ENCODE results near the gene MAPK8IP3.

The MAPK8IP3 gene

DNA sequence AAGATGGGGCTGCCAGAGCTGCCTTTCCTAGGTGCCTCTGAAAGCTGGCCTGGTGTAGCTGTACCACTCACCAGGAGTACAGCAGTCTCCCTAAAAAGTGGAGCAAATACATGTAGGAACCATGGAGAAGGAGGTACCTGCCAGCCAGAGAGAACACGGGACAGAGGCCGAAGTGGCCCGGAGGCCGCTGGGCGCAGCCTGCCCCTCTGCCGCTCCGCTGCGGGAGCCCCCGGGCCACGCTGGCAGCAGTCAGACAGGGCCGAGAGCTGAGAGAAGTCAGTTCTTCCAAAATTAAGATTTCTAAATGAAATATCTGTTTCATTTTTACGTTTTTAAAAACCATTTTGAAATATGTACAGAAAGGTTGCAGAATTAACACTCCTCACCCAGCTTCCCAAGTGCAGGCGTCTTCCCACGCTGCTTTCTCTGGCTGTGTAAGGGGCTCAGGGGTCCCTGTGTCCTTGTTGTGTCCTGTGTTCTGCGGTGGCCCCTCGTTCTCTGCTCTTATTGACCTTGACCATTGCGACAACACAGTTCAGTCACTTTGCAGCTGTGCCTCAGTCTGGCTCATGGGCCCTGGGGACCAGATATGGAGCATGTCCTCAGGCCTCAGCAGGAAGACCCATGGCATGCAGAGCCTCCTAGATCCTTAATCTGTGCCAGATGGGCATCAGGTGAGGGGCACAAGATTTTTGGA, 5.0 kb downstream of the MAPK8IP3 start:
- Histone ChIP-seq H3K9me3 (replicated peaks in 1 of 2; ENCODE audit: control insufficient read depth in 2 of 2, insufficient read depth in 1 of 2, low read depth in 1 of 2, low read length in 2 of 2) (no peaks in the 10 kb centered on the region), H4K91ac (ENCODE audit: low read depth, low read length, poor library complexity) (no peak overlapping the region), H2BK5ac (ENCODE audit: low read length) (peak overlapping the region; percentile 24), H3K4me1 (ENCODE audit: control insufficient read depth in 2 of 2, insufficient read depth in 1 of 2, low read depth in 1 of 2, low read length in 2 of 2) (peaks cover 5 to 12% of the 10 kb centered on the region in 2 donors), H4K8ac (ENCODE audit: low read depth, low read length) (no peak overlapping the region), H2BK120ac (ENCODE audit: low read depth, low read length) (no peak overlapping the region), H3K27me3 (ENCODE audit: control insufficient read depth in 3 of 3, insufficient read depth in 3 of 3, low read depth in 1 of 3, low read length in 3 of 3) (no peaks in the 10 kb centered on the region), H3K14ac (ENCODE audit: low read length) (no peak overlapping the region), H3K18ac (ENCODE audit: low read length) (no peak overlapping the region), H2BK15ac (ENCODE audit: low read length) (no peak overlapping the region), H3K4ac (ENCODE audit: low read length) (no peak overlapping the region), H3K27ac (replicated peaks; ENCODE audit: low read length) (no peak overlapping the region), H3K36me3 (replicated peaks in 1 of 2; ENCODE audit: control insufficient read depth in 2 of 2, insufficient read depth in 2 of 2, low read length in 2 of 2) (peaks cover 2 to 23% of the 10 kb centered on the region in 2 donors), H2AK5ac (ENCODE audit: low read depth, low read length) (no peak overlapping the region), H2AFZ (ENCODE audit: low read length) (no peak overlapping the region), H3K23ac (ENCODE audit: low read depth, low read length, poor library complexity) (no peak overlapping the region), H3K79me1 (ENCODE audit: low read depth, low read length) (peaks cover 24% of the 10 kb centered on the region), H2BK12ac (ENCODE audit: low read length) (no peak overlapping the region), H3K9ac (ENCODE audit: low read depth, low read length, poor library complexity) (peak overlapping the region; percentile 37), H3K4me3 (ENCODE audit: low read length in 2 of 2) (no peak overlapping the region), H3K4me2 (ENCODE audit: insufficient read depth, low read length, poor library complexity, severe bottlenecking) (no peak overlapping the region)
- no peak for DNase-seq (ENCODE audit: low spot score)
- WGBS, 2 donors (ENCODE audit: extremely low coverage in 2 of 2, insufficient read length in 2 of 2, insufficient replicate concordance in 1 of 2) = no CpG with 5 or more reads among the region's 17 CpGs

DNA sequence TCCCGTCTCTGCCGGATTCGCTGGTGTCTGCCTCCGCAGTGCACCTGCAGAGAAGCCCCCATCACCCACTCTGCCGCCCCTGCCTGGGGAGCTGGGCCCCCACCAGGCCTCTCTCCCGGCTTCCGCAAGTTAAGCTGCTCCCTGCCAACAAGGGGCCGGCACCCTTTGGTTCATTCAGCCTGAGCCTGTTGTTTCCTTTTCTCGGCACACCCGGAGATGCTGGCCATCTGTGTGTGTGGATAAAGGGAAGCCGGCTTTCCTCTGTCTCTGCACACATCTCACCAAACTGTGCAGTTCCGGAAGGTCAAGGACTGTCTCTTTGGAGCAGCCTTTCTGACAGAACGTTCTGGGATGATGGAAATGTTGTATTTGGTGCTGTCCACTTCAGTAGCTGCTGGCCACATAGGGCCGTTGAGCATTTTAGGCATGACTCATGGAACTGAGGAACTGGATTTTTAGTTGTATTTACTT, 6.8 kb downstream of the MAPK8IP3 start:
- Histone ChIP-seq H2BK120ac (ENCODE audit: low read depth, low read length) (no peak overlapping the region), H2AFZ (ENCODE audit: low read length) (no peak overlapping the region), H3K27ac (replicated peaks; ENCODE audit: low read length) (no peak overlapping the region), H3K4me1 (ENCODE audit: control insufficient read depth in 2 of 2, insufficient read depth in 1 of 2, low read depth in 1 of 2, low read length in 2 of 2) (peaks cover 0 to 4% of the 10 kb centered on the region in 2 donors), H3K14ac (ENCODE audit: low read length) (no peak overlapping the region), H3K36me3 (replicated peaks in 1 of 2; ENCODE audit: control insufficient read depth in 2 of 2, insufficient read depth in 2 of 2, low read length in 2 of 2) (peaks cover 2 to 24% of the 10 kb centered on the region in 2 donors), H3K9me3 (replicated peaks in 1 of 2; ENCODE audit: control insufficient read depth in 2 of 2, insufficient read depth in 1 of 2, low read depth in 1 of 2, low read length in 2 of 2) (no peaks in the 10 kb centered on the region), H3K23ac (ENCODE audit: low read depth, low read length, poor library complexity) (no peak overlapping the region), H3K4me3 (ENCODE audit: low read length in 2 of 2) (no peak overlapping the region), H2BK5ac (ENCODE audit: low read length) (peak overlapping the region; percentile 53), H2AK5ac (ENCODE audit: low read depth, low read length) (no peak overlapping the region), H3K9ac (ENCODE audit: low read depth, low read length, poor library complexity) (peak overlapping the region; percentile 24), H2BK12ac (ENCODE audit: low read length) (no peak overlapping the region), H3K18ac (ENCODE audit: low read length) (no peak overlapping the region), H4K8ac (ENCODE audit: low read depth, low read length) (no peak overlapping the region), H4K91ac (ENCODE audit: low read depth, low read length, poor library complexity) (no peak overlapping the region), H3K4me2 (ENCODE audit: insufficient read depth, low read length, poor library complexity, severe bottlenecking) (no peak overlapping the region), H3K79me1 (ENCODE audit: low read depth, low read length) (peaks cover 17% of the 10 kb centered on the region), H3K4ac (ENCODE audit: low read length) (no peak overlapping the region), H2BK15ac (ENCODE audit: low read length) (no peak overlapping the region), H3K27me3 (ENCODE audit: control insufficient read depth in 3 of 3, insufficient read depth in 3 of 3, low read depth in 1 of 3, low read length in 3 of 3) (no peaks in the 10 kb centered on the region)
- WGBS, 2 donors (ENCODE audit: extremely low coverage in 2 of 2, insufficient read length in 2 of 2, insufficient replicate concordance in 1 of 2) = no CpG with 5 or more reads among the region's 14 CpGs
- DNase-seq (ENCODE audit: low spot score) = no peak

DNA sequence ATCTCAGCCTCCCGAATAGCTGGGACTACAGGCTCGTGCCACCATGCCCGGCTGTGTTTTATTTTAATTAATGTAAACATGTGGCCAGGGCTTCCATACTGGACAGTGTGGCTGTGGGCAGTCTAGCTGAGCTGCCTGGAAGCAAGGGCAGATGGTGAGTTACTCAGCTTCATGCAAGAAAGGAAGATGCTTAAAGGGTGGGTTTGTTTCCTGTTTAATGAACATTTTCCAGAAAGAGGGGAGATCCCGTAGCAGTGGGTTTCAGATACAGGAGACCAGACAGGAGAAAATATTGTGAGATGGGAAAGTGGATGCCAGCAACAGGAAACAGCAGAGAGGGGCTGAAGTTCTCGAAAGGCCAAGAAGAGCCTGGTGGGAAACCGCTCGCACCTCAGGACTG, 7.3 kb downstream of the MAPK8IP3 start:
- peaks cover 13% of the 10 kb centered on the region for H3K79me1 ChIP-seq (ENCODE audit: low read depth, low read length)
- no peaks in the 10 kb centered on the region for H3K4me1 ChIP-seq (ENCODE audit: control insufficient read depth in 2 of 2, insufficient read depth in 1 of 2, low read depth in 1 of 2, low read length in 2 of 2)
- H3K36me3 ChIP-seq (replicated peaks in 1 of 2; ENCODE audit: control insufficient read depth in 2 of 2, insufficient read depth in 2 of 2, low read length in 2 of 2) = peaks cover 2 to 19% of the 10 kb centered on the region in 2 donors
- H3K4me2 ChIP-seq (ENCODE audit: insufficient read depth, low read length, poor library complexity, severe bottlenecking) = no peak overlapping the region
- no peak overlapping the region for H3K9ac ChIP-seq (ENCODE audit: low read depth, low read length, poor library complexity)
- no peak overlapping the region for H3K27ac ChIP-seq (replicated peaks; ENCODE audit: low read length)
- no peak overlapping the region for H2BK120ac ChIP-seq (ENCODE audit: low read depth, low read length)
- H3K4me3 ChIP-seq (ENCODE audit: low read length in 2 of 2) = no peak overlapping the region
- no peak overlapping the region for H2AK5ac ChIP-seq (ENCODE audit: low read depth, low read length)
- no peak overlapping the region for H2BK15ac ChIP-seq (ENCODE audit: low read length)
- no peaks in the 10 kb centered on the region for H3K27me3 ChIP-seq (ENCODE audit: control insufficient read depth in 3 of 3, insufficient read depth in 3 of 3, low read depth in 1 of 3, low read length in 3 of 3)
- H4K8ac ChIP-seq (ENCODE audit: low read depth, low read length) = no peak overlapping the region
- no peak overlapping the region for H3K4ac ChIP-seq (ENCODE audit: low read length)
- H2BK12ac ChIP-seq (ENCODE audit: low read length) = no peak overlapping the region
- H2AFZ ChIP-seq (ENCODE audit: low read length) = no peak overlapping the region
- no peak overlapping the region for H3K18ac ChIP-seq (ENCODE audit: low read length)
- no peaks in the 10 kb centered on the region for H3K9me3 ChIP-seq (replicated peaks in 1 of 2; ENCODE audit: control insufficient read depth in 2 of 2, insufficient read depth in 1 of 2, low read depth in 1 of 2, low read length in 2 of 2)
- H3K14ac ChIP-seq (ENCODE audit: low read length) = no peak overlapping the region
- no peak overlapping the region for H2BK5ac ChIP-seq (ENCODE audit: low read length)
- H3K23ac ChIP-seq (ENCODE audit: low read depth, low read length, poor library complexity) = no peak overlapping the region
- WGBS, 2 donors (ENCODE audit: extremely low coverage in 2 of 2, insufficient read length in 2 of 2, insufficient replicate concordance in 1 of 2) = no CpG with 5 or more reads among the region's 7 CpGs
- DNase-seq (ENCODE audit: low spot score) = no peak
- no peak overlapping the region for H4K91ac ChIP-seq (ENCODE audit: low read depth, low read length, poor library complexity)

DNA sequence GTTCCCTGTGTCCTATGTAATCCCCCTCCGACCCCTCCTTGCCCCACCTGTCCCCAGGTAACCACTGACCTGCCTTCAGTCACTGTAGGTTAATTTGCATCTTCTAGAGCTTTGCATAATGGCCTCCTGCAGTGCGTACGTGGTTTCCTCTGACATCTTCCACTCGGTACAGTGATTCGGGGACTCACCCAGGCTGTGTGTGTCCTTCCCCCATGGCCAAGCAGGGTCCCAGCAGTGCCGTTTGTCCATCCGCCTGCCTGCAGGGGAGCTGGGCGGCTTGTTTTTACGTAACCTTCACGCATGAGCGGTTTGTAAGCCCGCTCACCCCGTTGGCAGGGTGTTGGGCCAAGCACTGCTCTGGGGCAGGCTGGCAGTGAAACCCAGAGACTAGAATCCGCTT, 7.9 kb downstream of the MAPK8IP3 start:
- no CpG with 5 or more reads among the region's 14 CpGs for WGBS, 2 donors (ENCODE audit: extremely low coverage in 2 of 2, insufficient read length in 2 of 2, insufficient replicate concordance in 1 of 2)
- peaks cover 5 to 13% of the 10 kb centered on the region in 2 donors for H3K36me3 ChIP-seq (replicated peaks in 1 of 2; ENCODE audit: control insufficient read depth in 2 of 2, insufficient read depth in 2 of 2, low read length in 2 of 2)
- H3K4ac ChIP-seq (ENCODE audit: low read length) = no peak overlapping the region
- no peak overlapping the region for H3K14ac ChIP-seq (ENCODE audit: low read length)
- H3K4me2 ChIP-seq (ENCODE audit: insufficient read depth, low read length, poor library complexity, severe bottlenecking) = no peak overlapping the region
- H3K27me3 ChIP-seq (ENCODE audit: control insufficient read depth in 3 of 3, insufficient read depth in 3 of 3, low read depth in 1 of 3, low read length in 3 of 3) = no peaks in the 10 kb centered on the region
- no peak for DNase-seq (ENCODE audit: low spot score)
- H3K4me1 ChIP-seq (ENCODE audit: control insufficient read depth in 2 of 2, insufficient read depth in 1 of 2, low read depth in 1 of 2, low read length in 2 of 2) = no peaks in the 10 kb centered on the region
- no peak overlapping the region for H3K4me3 ChIP-seq (ENCODE audit: low read length in 2 of 2)
- H2AFZ ChIP-seq (ENCODE audit: low read length) = no peak overlapping the region
- peaks cover 10% of the 10 kb centered on the region for H3K79me1 ChIP-seq (ENCODE audit: low read depth, low read length)
- no peak overlapping the region for H3K23ac ChIP-seq (ENCODE audit: low read depth, low read length, poor library complexity)
- H4K91ac ChIP-seq (ENCODE audit: low read depth, low read length, poor library complexity) = no peak overlapping the region
- no peak overlapping the region for H4K8ac ChIP-seq (ENCODE audit: low read depth, low read length)
- no peak overlapping the region for H2AK5ac ChIP-seq (ENCODE audit: low read depth, low read length)
- peak overlapping the region; percentile 53 for H3K9ac ChIP-seq (ENCODE audit: low read depth, low read length, poor library complexity)
- H2BK5ac ChIP-seq (ENCODE audit: low read length) = no peak overlapping the region
- H2BK12ac ChIP-seq (ENCODE audit: low read length) = no peak overlapping the region
- no peak overlapping the region for H3K27ac ChIP-seq (replicated peaks; ENCODE audit: low read length)
- no peak overlapping the region for H2BK120ac ChIP-seq (ENCODE audit: low read depth, low read length)
- no peak overlapping the region for H2BK15ac ChIP-seq (ENCODE audit: low read length)
- no peaks in the 10 kb centered on the region for H3K9me3 ChIP-seq (replicated peaks in 1 of 2; ENCODE audit: control insufficient read depth in 2 of 2, insufficient read depth in 1 of 2, low read depth in 1 of 2, low read length in 2 of 2)
- no peak overlapping the region for H3K18ac ChIP-seq (ENCODE audit: low read length)

Measured in neuronal stem cell (in vitro differentiated cells).